NCI-H187 treated with DMSO at 0.1 percent for 48 hours (cell line): ENCODE results near the gene KLHDC4.
"Not testable (repeated sequence)": the region's sequence is repeated elsewhere in the genome, so short reads cannot be mapped to it uniquely, and the experiment has no call there.

Experiments
- DNase-seq: peaks from one replicate; lab custom pipeline; 2025; lab: John Stamatoyannopoulos, UW

Gene KLHDC4

DNA sequence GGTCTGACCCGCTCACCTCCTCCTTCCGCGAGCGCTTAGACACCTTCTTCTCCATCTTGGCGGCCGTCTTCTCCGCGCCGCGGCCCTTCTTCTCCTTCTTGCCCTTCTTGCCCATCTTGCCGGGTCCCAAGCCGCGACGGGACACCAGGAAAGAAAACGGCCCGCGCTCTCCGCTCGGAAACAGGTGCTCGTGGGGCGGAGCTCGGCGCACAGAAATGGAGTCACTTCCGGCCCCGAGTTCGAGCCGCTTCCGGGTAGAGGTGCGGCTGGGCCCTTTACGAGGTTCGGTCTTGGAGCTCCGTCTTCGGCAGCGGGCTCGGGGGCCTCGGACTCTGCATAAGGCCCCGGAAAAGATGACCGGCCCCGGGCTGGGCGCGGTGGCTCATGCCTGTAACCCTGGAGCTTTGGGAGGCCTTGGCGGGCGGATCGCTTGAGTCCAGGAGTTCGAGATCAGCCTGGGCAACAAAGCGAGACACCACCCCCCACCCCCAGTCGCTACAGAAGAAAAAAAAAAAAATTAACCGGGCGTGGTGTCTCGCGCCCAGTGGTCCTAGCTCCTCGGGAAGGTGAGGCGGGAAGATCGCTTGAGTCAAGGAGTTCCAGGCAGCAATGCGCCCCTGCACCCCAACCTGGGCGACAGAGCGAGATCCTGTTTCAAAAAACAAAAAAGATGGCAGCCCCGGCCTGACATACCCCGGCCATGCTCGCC is at the start of gene KLHDC4:
TSS of gene KLHDC4 (minus strand) at position 211 of the 709 bp plus-strand sequence. CDS start at position 115, 96 bp downstream.
- DNase-seq: no peak

DNA sequence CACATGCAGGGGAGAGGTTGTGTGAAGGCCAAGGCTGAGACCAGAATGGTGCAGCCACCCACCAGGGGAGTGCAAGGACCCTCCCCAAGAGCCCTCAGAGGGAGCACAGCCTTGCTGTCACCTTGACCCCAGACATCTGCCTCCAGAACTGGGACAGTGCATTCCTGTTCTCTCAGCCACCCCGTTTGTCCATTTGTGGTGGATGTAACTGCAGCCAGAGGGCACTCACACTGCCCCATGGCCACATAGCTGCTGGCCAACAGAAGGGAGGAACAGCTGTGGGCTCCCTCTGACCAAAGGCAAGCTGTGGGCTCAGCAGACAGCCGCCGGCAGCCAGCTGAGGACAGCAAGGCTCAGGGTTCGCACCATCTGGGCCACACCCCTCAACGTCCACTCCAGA is 49.8 kb upstream of the KLHDC4 start:
- DNase-seq: no peak

DNA sequence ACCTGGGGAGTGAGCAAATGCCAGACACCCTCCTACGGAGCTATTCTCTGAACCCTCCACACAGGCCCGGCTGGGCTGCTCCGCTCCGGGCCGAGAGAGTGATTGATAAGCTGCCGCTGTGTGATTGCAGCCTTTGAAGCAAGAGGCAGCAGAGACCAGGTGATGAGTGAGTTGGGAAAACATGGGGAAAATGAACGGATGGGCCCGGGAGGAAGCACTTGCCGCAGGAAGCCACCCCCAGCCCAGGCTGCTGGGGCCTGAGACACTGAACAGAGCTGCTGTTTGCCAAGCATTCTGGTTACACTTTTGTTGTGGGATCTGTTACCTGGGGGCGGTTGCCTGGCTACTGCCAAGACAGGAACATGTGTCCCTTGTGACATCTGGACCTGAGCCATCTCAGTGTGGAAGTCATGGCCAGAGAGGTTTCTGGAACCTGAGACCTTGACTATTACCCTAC is 46.4 kb upstream of the KLHDC4 start:
- DNase-seq: no peak

DNA sequence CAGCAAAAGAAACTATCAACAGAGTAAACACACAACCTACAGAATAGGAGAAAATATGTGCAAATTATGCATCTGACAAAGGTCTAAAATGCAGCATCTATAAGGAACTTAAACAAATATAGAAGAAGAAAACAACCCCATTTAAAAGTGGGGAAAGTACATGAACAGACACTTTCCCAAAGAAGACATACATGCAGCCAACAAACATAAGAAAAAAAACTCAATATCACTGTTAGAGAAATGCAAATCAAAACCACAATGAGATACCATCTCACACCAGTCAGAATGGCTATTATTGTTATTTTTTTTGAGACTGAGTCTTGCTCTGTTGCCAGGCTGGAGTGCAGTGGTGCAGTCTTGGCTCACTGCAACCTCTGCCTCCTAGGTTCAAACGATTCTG is 45.7 kb upstream of the KLHDC4 start:
- DNase-seq: not testable (repeated sequence)

DNA sequence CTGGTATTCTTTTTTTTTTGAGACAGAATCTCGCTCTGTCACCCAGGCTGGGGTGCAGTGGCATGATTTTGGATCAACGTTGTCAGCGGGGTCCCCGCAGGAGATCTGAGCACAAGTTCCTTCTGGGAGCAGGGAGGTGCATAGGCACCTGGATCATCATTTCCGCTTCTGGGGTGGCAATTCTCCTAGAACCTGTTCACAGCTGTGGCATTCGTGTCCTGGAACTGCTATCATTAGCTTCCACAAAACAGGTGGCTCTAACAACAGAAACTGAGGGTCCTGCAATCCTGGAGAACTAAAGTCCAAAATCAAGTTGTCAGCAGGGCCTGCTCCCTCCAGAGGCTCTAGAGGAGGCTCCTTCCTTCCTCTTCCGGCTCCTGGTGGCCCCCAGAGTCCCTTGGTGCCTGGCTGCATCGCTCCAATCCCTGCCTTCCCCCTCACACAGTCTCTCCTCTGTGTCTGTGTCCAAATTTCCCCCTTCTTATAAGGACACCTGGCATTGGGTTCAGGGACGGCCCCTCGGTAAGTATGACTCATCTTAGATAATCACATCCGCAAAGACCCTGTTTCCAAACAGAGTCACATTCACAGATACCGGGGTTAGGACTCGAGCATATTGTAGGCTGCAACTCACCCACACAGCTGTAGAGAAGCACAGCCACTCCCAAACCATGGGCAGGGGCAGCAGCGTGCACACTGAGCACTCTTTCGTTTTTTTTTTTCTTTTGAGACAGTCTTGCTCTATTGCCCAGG is 43.5 kb upstream of the KLHDC4 start:
- no peak for DNase-seq

DNA sequence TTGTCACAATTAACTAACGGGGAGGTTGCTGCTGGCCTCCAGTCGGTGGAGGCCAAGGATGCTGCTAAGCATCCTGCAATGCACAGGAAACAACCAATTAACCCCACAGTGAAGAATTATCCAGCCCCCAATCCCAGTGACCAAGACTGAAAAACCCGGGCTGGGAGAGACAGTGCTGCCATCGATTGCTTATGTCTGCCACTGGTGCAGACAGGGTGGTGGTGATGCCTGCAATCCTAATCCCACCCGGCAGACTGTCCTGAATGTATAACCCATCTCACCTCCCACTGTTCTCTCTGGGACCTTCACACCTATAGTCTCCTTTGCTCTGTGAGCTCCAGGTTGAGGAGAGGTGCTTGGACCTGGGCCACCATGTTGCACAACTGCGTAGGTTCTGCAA is 42.3 kb upstream of the KLHDC4 start:
- no peak for DNase-seq

DNA sequence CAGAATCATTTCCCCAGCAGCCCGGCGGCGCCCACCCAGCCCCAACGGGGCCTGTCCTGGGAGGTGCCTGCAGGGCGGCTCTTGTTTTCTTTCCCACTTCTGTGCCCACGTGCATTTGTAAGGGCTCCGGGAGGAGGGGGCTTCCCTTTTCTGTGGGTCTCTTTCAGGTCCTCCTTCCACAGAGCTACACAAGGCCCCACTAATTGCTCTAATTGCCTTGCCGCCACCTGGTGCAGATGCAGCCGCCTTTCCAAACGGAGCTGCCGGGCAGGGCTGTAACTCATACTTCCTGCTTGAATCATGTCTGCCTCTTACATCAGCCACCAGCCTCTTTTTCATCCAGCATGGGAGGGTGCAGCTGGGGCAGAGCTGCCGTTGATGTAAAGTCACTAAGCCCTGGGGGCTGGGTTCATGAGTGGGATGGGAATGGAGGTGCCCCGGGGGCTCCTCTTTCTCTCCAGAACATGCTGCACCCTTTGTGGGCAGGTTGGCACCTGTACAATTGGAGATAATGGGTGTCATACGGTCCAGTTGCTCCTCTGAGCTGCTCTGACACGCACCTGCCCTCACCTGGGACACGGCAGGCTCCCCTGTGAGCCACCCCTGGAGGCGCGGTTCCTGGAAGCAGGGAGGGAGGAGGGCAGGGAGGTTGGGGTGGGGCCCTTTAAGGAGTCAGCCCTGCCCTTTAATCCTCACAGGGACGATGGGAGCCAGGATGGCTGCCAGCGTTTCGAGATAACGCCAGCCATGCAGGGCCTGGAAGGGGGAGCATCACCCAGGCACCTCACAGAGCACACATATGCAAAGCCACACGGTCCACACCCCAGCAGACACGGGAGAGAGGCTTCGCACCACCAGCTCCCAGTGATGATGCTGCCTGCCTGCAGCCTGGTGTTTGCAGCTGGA is 41.1 kb upstream of the KLHDC4 start:
- no peak for DNase-seq

DNA sequence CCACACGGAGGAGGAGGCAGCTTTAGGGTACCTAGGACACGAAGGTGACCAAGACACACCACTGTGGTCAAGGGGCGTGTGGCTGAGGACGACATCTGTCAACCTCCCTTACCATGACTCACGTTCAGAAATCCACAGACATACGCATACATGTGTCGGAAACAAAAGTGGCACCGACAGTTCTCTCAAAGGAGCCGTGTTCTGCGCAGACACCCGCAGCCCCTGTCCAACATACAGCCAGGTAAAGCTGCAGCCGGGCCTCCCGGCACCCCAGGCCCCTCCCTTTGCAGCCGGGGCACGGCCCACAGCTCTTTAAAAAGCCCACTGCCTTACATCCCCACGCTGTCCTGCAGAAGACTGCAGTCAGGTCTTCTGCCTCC is 40.5 kb upstream of the KLHDC4 start:
- DNase-seq: no peak

DNA sequence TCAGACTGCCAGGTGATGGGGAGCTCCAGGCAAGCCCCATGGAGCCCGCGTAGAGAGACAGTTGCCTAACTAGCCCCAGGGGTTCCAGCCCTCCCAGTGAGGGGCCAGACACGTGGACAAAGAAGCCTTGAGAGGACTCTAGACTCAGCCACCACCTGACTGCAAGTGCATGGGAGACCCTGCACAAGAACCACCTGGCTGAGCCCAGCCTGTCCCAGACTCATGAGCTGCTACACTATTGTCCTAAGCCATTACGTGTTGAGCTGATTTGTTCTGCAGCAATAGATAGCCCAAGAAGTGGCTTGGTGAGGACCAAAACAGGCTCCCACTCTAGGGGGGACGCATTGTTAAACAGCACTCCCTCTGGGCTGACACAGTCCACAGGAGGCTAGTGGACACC is 37.6 kb upstream of the KLHDC4 start:
- no peak for DNase-seq

DNA sequence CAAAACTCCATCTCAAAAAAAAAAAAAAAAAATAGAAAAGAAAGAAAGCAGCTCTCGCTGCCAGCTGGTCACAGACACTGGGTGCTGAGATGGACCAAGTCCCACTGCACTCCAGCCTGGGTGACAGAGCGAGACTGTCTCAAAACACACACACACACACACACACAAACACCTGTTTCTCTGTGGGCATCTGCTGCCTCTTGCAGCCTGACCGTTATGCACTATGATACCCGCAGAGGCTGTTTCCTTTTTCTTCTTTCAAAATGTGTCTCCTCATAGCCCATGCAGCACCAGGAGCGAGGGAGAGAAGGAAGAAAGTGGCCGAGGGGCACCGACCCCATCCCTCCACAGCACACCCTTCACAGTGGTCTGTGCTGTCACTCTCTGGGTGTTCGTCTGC is 36.9 kb upstream of the KLHDC4 start:
- no peak for DNase-seq

DNA sequence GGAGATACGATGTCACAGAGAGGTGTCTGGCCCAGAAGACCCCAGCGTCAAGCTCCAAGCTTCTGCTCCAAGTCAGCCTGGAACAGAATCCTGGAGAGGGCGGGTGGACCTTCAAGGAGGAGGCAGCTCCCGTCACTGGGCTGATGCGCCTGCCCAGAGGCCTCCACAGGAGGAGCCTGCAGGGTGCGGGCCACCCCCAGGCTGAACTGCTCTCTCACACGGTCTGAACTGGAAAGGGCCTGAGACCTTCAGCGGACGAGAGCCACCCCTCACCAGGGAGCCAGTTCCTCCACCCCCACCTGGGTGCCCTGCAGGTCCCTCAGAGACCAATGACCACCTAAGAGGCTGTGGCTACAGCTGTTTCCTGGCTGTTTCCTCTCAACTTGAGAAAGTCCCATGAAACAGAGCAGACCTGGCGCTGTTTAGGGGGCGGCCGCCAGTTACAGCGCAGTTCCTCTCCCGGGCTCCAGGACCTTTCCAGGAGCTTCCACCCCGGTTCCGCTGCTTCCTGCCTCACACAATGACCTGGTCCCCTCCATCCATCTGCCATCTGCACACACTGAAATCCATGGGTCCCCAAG is 36.0 kb upstream of the KLHDC4 start:
- no peak for DNase-seq

DNA sequence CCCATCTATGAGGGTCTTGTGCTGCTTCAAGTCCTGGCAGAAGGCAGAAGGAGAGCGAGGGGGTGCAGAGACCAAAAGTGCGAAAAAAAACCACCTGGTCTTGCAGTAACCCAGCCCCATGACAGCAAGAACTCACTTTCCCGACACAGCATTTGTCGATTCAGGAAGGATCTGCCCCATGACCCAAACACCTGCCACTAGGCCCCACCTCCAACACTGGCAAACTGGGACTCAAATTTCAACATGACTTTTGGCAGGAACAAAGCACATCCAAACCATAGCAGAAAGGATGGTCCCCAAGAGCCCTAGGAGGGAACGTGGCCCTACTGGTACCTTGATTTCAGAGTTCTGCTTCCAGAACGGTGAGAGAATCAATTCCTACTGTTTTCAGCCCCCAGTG is 34.7 kb upstream of the KLHDC4 start:
- DNase-seq: no peak

DNA sequence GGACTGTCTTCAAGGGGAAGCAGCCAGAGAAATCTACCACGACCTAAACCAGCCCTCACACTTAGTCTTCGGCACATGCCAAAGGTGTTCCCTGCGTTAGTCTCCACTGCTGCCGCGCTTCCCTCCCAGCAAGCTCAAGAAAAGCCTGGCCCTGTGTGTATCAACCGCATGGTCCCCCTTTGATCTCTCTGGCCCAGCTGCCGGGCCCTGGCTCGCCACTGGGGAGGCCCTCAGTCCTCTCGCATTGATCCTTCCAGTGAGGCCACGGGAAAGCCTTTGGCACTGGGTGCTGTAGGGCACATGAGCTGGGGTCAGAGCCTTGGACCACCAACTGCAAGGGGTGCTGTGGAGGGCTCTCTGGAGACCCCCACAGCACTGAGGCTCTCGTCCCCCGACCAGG is 29.6 kb upstream of the KLHDC4 start:
- DNase-seq: no peak

DNA sequence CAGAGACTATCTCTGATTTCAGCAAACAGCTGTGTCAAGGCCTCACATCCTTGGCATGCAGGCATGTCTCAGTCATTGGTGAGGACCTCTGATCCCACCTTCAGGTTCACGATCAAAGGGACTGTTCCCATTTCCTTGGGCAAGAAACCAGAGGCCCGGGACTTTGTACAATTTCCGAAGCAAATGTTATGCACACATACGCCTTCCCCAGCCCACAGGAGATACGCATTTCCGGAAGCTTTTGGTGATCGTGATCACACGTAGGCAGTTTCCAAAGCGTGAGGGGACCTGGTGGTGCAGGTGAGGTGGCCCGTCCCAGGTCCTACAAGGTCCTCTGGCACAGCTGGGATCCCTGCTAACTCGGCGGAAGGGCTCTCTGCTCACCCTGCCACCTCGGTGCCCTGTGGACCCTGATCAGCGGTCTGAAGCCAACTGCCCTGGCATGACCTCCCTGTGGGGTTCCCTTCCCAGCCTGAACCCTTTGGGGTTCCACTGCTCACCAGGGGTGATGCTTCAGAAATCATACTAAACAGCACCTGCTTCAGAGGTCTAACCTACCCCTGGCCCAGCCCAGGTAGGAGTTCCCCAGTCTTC is 28.8 kb upstream of the KLHDC4 start:
- no peak for DNase-seq

DNA sequence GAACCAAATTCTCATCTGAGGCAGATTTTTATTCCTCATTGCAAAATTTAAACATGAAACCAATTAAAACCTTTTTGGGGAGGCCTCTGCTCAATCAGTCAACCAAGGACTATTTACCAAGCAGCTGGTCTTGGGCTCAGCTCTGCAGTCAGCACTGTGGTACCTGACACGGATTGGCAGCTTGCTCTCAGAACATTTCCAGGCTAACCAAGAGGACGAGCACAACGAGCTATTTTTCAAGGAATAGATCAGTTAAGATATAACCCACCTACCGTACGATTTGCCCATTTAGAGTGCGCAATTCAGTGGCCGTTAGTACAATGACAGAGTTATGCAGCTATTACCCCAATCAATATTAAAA is 26.4 kb upstream of the KLHDC4 start:
- no peak for DNase-seq

DNA sequence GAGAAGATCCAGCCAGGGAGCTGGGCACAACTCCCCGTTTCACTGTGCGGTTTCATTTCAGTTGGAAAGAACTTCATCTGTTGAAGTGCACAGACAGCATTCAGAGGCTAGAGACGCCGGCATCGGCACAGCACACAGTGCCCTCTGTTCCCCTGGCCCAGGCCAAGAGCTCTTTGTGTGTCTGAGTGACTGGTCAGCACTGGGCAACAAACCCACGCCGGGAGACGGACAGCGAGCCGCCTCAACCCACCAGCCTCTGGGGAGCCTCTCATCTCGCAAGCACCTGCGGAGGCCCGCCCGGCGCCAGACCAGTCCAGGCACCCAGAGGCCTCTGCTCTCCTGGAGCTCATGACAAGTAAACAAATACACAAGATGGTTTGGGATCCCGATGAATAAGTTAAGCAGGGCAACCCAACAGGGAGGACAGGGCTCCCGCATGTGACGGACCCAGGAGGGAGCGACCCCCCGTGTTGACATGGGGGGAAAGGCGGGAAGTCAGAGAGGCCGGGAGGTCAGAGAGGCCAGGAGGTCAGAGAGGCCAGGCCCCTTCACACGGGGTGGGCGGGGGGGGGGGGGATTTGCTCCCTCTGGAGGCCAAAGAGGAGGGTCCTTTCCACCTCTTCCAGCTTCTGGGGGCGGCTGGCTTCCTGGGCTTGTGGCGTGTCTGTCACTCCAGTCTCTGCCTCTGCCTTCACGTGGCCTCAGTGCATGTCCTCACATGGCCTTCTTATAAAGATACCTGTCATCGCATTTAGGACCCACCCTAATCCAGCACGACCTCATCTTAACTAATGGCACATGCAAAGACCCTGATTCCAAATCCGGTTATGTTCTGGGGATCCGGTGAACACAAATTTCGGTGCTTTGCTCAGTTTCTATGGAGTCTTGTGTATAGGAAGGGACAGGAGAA is 25.8 kb upstream of the KLHDC4 start:
- DNase-seq: no peak

DNA sequence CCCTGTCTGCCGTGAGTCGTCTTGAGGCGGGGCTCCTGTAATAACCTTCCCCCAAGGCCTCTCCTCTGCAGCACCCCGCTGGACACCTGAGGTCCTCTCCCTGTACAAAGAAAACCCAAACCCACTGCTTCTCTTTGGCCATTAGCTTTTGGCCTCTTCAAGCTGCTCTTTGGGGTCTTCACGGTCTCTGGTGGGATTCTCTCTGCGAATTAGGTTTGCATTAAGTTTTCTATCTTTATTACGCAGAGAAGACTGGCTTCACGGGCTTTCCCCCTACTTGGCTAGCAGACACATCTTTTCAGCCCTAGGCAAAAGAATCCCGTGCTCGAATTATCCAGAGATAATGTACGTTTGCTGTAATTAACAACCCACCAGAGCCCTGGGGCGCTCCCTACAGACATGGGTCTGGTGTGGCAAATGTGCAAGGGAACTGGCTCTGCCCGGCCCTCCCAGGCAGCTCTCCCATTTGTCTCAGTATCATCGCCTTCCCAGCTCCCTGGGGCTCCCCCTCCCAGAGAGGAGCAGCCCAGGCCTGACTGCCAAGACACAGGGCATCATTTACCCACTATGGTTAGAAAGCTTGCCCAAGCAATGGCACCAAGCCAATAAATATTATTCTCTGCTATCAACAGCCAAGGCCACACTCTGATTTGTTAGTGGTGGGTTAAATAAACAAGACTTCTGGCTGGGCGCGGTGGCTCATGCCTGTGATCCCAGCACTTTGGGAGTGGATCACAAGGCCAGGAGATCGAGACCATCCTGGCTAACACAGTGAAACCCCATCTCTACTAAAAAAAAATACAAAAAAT is 24.7 kb upstream of the KLHDC4 start:
- no peak for DNase-seq

DNA sequence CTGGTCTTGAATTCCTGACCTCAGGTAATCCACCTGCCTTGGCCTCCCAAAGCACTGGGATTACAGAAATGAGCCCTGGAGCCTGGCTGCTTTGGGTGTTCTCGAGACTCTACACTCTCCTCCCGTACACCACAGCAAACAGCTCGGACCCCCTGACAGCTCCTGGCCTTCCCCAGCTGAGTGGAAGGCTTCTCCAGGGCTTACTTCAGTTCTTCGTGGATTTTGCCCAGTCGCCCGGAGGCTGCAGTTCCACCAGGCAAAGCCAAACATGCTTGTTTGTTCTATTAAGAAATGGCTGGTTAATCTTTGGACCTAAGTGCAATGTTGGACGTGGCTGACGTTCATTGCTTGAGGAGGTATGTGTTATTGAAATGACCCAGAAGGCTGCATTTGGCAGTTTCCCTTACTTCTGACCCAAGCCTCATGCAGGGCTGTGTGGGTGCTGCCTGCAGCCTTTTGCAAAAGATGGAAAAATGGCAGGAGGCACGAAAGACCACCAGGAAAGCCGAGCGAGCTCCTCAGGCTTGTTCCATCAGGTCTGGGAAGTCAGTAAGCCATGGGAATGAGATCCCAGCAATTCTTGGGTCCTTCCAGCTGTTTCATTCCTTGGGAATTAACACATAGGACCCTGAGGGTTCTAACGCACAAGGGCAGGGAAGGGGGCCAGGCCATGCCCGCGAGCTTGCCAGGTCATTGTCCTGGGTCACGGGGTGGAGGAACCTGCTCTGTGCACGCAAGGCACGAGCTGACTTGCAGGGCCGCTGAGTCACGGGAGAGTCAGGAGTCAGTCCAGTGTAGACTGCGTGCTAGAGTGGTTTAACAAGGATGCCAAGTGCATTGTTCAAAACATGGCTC is 23.9 kb upstream of the KLHDC4 start:
- DNase-seq: no peak
